ENCODE measurements around the gene MCAM.

GRCh38 chr11:119285431-119285830 is 31.5 kb downstream of the MCAM start:
- TF ChIP-seq CTCF (IDR thresholded peaks at IDR 0.05) (no peak), POLR2A (IDR thresholded peaks at IDR 0.05) (no peak)
